HG02571 (cell line): ENCODE measurements around the gene CEP131.

Experiments
- ATAC-seq: cut with Tn5 transposase; IDR thresholded peaks from one replicate; pipeline ENCODE4 v1.9.1; 2021; ENCODE audit warnings: mild to moderate bottlenecking, moderate library complexity; ENCODE audit not compliant: unreplicated experiment

Gene CEP131

GRCh38 chr17:81189670-81190530, 32.9 kb downstream of the CEP131 start:
- no peak for ATAC-seq

GRCh38 chr17:81189016-81189415, 33.7 kb downstream of the CEP131 start:
- ATAC-seq = no peak

- ATAC-seq = no peak
These were observed 34.3 kb downstream of the CEP131 start for GRCh38 chr17:81188491-81188840.

- no peak for ATAC-seq
These were observed 34.9 kb downstream of the CEP131 start for GRCh38 chr17:81187586-81188490.

- ATAC-seq = no peak
These were observed 35.6 kb downstream of the CEP131 start for GRCh38 chr17:81187120-81187519.

- no peak for ATAC-seq
These were observed 36.6 kb downstream of the CEP131 start for GRCh38 chr17:81186203-81186602.

- ATAC-seq = no peak
These were observed 38.2 kb downstream of the CEP131 start for GRCh38 chr17:81184555-81184954.

GRCh38 chr17:81183807-81184206, 39.0 kb downstream of the CEP131 start:
- no peak for ATAC-seq

GRCh38 chr17:81183316-81183715, 39.4 kb downstream of the CEP131 start:
- no peak for ATAC-seq

- no peak for ATAC-seq
These were observed 40.2 kb downstream of the CEP131 start for GRCh38 chr17:81182596-81182995.

- ATAC-seq = no peak
These were observed 41.0 kb downstream of the CEP131 start for GRCh38 chr17:81181811-81182185.

- no peak for ATAC-seq
These were observed 41.6 kb downstream of the CEP131 start for GRCh38 chr17:81180836-81181810.

GRCh38 chr17:81179861-81180260, 42.9 kb downstream of the CEP131 start:
- ATAC-seq = no peak

- no peak for ATAC-seq
These were observed 43.5 kb downstream of the CEP131 start for GRCh38 chr17:81179220-81179619.

GRCh38 chr17:81178136-81179091, 44.4 kb downstream of the CEP131 start:
- ATAC-seq = no peak

GRCh38 chr17:81176666-81177065, 46.1 kb downstream of the CEP131 start:
- ATAC-seq = no peak

GRCh38 chr17:81173762-81174155, 49.0 kb downstream of the CEP131 start:
- ATAC-seq = no peak

GRCh38 chr17:81173052-81173761, 49.6 kb downstream of the CEP131 start:
- no peak for ATAC-seq

- no peak for ATAC-seq
These were observed 50.8 kb downstream of the CEP131 start for GRCh38 chr17:81171941-81172340.
